ENCODE results near the gene IFNL1. TPM values are rescaled to one million over a fixed set of nuclear protein-coding genes. Genes with fewer than 3 reads are reported as not detected.
A peak's percentile ranks its signal among the peaks of the same experiment; 100 is the strongest.

IFNL1 gene
- total RNA-seq, 1 donor from 2014 or later = not detected

DNA sequence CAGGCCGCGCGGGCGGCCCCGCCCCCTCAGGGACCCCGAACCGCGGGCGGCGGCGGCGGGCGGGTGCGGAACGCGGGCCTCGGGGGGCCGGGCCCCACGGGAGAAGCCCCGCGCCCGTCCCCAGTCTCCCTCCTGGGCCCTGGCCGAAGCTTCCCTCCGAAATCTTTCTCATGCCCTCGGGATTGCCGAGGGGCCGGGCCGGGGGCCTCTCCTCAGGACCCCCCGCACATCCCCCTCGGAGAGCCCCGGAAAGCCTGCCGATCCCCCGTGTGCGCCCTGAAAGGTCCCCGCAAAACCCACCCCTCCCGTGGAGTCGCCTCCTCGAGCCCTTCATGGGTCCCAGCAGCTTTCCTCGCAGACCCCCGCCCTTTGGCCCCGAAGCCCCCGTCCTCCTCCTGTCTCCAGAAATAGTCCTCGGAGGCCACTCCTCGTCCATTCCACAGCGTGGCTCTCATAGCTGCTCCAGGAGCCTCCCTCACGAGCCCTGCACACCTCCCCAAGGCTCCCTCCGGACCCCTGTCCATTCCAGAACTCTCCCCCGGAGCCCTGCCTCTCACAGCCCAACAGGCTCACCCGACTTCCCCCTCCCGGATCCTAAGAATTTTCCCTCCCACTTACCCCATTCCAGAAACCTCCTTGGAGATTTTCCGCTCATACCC is 46.6 kb downstream of the IFNL1 start:
- peak; percentile 37 to 44 for DNase-seq (ENCODE audit: low spot score in 2 of 2, unreplicated experiment in 2 of 2)
- peak overlapping the region; percentile 92 for H3K27ac Mint-ChIP-seq
- H3K27me3 Mint-ChIP-seq (ENCODE audit: low read depth) = no peaks in the 10 kb centered on the region
- peaks cover 3% of the 10 kb centered on the region for H3K36me3 Mint-ChIP-seq
- peak overlapping the region; percentile 86 for H3K4me3 Mint-ChIP-seq
- H3K9me3 Mint-ChIP-seq = no peaks in the 10 kb centered on the region
- peaks cover 47% of the 10 kb centered on the region for H3K4me1 Mint-ChIP-seq
- TF ChIP-seq, protein P1, sequence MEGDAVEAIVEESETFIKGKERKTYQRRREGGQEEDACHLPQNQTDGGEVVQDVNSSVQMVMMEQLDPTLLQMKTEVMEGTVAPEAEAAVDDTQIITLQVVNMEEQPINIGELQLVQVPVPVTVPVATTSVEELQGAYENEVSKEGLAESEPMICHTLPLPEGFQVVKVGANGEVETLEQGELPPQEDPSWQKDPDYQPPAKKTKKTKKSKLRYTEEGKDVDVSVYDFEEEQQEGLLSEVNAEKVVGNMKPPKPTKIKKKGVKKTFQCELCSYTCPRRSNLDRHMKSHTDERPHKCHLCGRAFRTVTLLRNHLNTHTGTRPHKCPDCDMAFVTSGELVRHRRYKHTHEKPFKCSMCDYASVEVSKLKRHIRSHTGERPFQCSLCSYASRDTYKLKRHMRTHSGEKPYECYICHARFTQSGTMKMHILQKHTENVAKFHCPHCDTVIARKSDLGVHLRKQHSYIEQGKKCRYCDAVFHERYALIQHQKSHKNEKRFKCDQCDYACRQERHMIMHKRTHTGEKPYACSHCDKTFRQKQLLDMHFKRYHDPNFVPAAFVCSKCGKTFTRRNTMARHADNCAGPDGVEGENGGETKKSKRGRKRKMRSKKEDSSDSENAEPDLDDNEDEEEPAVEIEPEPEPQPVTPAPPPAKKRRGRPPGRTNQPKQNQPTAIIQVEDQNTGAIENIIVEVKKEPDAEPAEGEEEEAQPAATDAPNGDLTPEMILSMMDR (IDR thresholded peaks at IDR 0.05; ENCODE audit: unreplicated experiment) = no peak

GRCh38 chr19:39345956-39346355 is 49.7 kb downstream of the IFNL1 start:
- peak overlapping the region; percentile 25 for H3K27ac Mint-ChIP-seq

DNA sequence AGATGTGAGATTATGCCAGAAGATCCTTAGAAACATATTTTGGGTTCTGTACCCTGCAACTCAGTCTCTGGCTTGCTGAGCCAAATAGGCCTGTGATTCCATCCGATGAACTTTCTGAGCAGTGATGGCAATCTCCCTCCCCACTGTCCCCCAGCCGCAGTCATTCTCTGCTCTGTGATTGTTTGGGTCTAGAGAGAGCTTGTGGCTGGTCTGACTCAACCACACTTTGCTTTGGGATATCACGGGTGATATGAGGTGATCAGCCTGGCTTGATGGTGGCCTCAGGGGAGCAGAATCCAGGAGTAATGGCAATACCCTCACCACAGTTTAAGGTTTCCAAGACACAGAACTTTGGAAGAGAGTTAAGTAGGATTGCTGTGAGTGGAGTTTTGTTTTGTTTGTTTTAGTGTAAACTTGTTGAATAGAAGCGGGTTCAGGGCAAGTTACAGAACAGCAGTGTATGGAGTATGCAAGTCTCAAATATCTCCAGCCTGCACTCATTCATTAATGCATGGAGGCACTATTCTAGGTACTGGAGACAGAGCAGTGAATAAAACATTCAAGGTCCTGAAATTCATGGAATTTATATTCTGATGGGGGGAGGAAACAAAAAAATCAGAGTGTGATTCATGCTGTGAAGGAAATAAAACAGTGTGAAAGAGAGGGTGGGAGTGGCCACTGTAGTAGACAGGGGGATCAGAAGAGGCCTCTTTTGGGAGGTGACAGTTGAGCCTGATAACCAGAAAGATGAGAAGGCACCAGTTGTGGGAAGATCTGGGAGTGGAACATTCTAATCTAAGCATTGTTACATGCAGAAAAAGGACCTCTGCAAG is 51.3 kb downstream of the IFNL1 start:
- peaks cover 18% of the 10 kb centered on the region for H3K36me3 Mint-ChIP-seq
- peaks cover 42% of the 10 kb centered on the region for H3K4me1 Mint-ChIP-seq
- H3K9me3 Mint-ChIP-seq = no peaks in the 10 kb centered on the region
- no peak overlapping the region for H3K27ac Mint-ChIP-seq
- TF ChIP-seq, protein P1 (IDR thresholded peaks at IDR 0.05; ENCODE audit: unreplicated experiment) = no peak
- no peak overlapping the region for H3K4me3 Mint-ChIP-seq
- H3K27me3 Mint-ChIP-seq (ENCODE audit: low read depth) = no peaks in the 10 kb centered on the region
- DNase-seq (ENCODE audit: low spot score in 2 of 2, unreplicated experiment in 2 of 2) = no peak

More at GRCh38 chr19:39345956-39346355, 49.7 kb downstream of the IFNL1 start:
- DNase-seq (ENCODE audit: low spot score in 2 of 2, unreplicated experiment in 2 of 2) = no peak
- Mint-ChIP-seq H3K4me1 (peaks cover 46% of the 10 kb centered on the region), H3K9me3 (no peaks in the 10 kb centered on the region), H3K4me3 (no peak overlapping the region), H3K36me3 (peaks cover 12% of the 10 kb centered on the region), H3K27me3 (ENCODE audit: low read depth) (no peaks in the 10 kb centered on the region)
- TF ChIP-seq, protein P1 (IDR thresholded peaks at IDR 0.05; ENCODE audit: unreplicated experiment) = no peak

Other genes starting within 250 kb of the IFNL1 start
- gene ACP7, start 212.0 kb upstream of the IFNL1 start, total RNA-seq = not detected in 3 replicates
- 101 to 103 TPM (median 102 TPM) in 3 replicates for gene PAK4, start 170.6 kb upstream of the IFNL1 start, total RNA-seq
- 11.7 to 14.8 TPM (median 12.2 TPM) in 3 replicates for gene NCCRP1, start 99.4 kb upstream of the IFNL1 start, total RNA-seq
- gene SYCN, start 92.1 kb upstream of the IFNL1 start, total RNA-seq = not detected in 3 replicates
- not detected in 3 replicates for gene IFNL3, start 51.4 kb upstream of the IFNL1 start, total RNA-seq
- 0.14 to 0.74 TPM (median 0.40 TPM) in 3 replicates for gene IFNL4, start 47.6 kb upstream of the IFNL1 start, total RNA-seq
- not detected in 3 replicates for gene IFNL2, start 28.0 kb upstream of the IFNL1 start, total RNA-seq
- gene LRFN1, start 24.5 kb downstream of the IFNL1 start, total RNA-seq = 19.1 to 20.6 TPM (median 20.4 TPM) in 3 replicates
- not detected in 3 replicates for gene GMFG, start 39.6 kb downstream of the IFNL1 start, total RNA-seq
- 128 to 143 TPM (median 133 TPM) in 3 replicates for gene SAMD4B, start 46.0 kb downstream of the IFNL1 start, total RNA-seq
- 41.4 to 47.8 TPM (median 42.9 TPM) in 3 replicates for gene PAF1, start 94.7 kb downstream of the IFNL1 start, total RNA-seq
- 35.6 to 39.2 TPM (median 36.1 TPM) in 3 replicates for gene MED29, start 95.0 kb downstream of the IFNL1 start, total RNA-seq
- gene ZFP36, start 110.4 kb downstream of the IFNL1 start, total RNA-seq = 111 to 113 TPM (median 111 TPM) in 3 replicates
- 160 to 172 TPM (median 164 TPM) in 3 replicates for gene PLEKHG2, start 116.3 kb downstream of the IFNL1 start, total RNA-seq
- gene RPS16, start 139.5 kb downstream of the IFNL1 start, total RNA-seq = 1,616 to 1,722 TPM (median 1,707 TPM) in 3 replicates
- 127 to 136 TPM (median 129 TPM) in 3 replicates for gene SUPT5H, start 149.2 kb downstream of the IFNL1 start, total RNA-seq
- 69.3 to 78.9 TPM (median 70.7 TPM) in 3 replicates for gene TIMM50, start 184.4 kb downstream of the IFNL1 start, total RNA-seq
- gene DLL3, start 202.5 kb downstream of the IFNL1 start, total RNA-seq = 0.40 to 0.53 TPM (median 0.50 TPM) in 3 replicates
- gene SELENOV, start 218.7 kb downstream of the IFNL1 start, total RNA-seq = 0.60 to 0.81 TPM (median 0.78 TPM) in 3 replicates
- 2.6 to 4.0 TPM (median 2.8 TPM) in 3 replicates for gene EID2B, start 236.4 kb downstream of the IFNL1 start, total RNA-seq
- 18.8 to 22.6 TPM (median 19.7 TPM) in 3 replicates for gene EID2, start 243.8 kb downstream of the IFNL1 start, total RNA-seq

Data from mesothelial cell of epicardium (in vitro differentiated cells).